HG02852 (cell line): Measurements from ENCODE around the gene PPL.
A peak's percentile ranks its signal among the peaks of the same experiment; 100 is the strongest.

ENCODE experiments used
- ATAC-seq: cut with Tn5 transposase; IDR thresholded peaks from one replicate; pipeline ENCODE4 v1.9.1; 2021; ENCODE audit warnings: mild to moderate bottlenecking, moderate library complexity; ENCODE audit not compliant: unreplicated experiment

The PPL gene

DNA sequence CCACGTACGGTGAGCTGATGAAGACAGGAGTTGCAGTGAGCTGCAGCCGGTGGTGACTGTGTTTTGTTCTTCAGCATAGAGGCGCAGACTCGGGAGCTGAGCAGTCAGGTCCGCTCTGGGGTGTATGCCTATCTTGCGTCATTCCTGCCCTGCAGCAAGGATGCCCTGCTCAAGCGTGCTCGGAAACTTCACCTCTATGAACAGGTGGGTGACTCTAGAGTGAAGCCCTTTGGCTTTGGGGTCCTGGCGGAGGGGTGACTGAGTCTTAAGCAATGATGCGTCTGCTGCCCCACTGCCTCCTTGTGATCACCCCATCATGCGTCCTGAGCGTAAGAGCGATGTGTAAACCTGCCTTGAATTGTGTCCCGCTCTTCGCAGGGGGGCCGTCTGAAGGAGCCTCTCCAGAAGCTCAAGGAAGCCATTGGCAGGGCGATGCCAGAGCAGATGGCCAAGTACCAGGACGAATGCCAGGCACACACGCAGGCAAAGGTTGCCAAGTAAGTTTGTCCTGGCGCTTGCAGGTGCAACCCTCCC is 66.7 kb downstream of the PPL start:
- no peak for ATAC-seq

DNA sequence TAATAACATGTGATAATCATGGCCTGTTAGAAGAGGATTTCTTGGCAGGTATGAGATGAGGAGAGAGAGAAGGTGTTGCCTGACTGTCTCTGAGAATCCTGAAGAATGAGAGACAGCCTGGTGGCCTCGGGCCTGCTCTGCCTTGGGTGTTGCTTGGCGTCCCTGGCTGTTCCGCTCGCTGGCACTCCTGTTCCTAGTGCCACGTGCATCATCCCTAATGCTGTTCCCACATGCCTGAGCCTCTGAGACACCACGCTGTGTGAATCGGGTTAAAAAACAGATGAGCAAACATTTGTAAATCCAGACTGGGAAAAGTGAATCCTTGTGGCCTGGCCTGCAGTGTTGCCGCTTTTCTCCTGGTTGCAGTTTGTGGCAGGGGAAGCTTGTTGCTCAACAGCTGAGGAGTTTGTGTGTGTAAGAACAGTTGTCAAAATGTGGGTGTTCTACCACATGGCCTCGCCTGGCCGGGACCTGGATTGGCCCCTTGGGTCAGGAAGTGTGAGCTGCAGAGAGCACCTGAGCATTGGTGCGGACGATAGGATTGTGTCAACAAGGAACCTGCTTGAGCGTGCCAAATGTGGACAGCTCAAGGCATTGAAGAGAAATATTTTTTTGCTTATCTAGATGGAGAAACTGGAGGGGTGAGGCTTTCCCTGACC is 67.7 kb downstream of the PPL start:
- ATAC-seq: no peak

DNA sequence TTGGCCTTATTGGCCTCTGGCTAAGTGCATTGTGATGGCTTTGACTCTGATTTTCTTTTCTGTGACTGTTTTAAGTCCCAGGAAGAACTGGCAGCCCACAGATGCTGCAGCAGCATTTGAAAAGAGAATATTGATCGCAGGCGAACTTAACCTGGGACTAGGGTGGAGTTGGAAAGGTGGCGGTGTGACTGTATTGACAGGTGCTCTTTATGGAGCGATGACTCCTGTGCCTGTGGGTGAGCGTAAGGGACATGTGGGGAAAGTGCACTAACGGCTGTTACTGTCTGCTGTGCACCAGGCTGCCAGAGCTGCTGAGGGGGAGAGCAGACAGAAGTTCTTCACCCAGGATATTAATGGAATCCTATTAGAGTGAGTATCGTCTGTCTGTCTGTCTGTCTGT is 68.4 kb downstream of the PPL start:
- no peak for ATAC-seq

DNA sequence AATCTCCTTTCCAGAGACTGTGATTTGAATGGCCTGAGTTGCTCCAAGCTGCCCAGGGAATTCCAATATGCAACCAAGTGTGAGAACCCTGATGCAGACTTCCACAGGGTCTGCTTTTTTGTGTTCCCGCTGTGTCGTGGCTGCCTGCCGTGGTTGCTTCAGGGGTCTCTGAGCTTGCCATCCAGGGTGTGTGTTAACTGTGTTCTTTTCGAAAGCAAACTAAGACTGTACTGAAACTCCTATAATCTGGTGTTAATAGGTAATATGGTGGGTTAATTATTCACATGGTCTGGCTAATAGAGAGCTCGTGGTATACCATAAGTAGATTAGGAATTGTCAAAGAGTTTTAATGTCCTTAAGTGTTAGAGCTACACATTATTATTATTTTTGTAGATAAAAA is 68.9 kb downstream of the PPL start:
- ATAC-seq: no peak

DNA sequence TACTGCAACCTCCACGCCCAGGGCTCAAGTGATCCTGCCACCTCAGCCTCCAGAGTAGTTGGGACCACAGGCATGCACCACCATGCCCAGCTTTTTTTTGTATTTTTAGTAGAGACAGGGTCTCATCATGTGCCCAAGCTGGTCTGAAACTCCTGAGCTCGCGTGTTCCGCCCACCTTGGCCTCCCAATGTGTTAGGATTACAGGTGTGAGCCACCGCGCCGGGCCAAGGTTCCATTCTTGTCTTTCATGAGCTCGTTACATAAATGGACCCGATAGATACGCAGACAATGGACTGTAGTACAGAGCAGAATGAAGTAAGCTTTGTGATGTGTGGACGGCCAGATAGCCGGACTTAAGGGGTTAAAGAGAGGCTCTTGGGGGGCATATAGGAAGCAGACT is 70.4 kb downstream of the PPL start:
- ATAC-seq: no peak

DNA sequence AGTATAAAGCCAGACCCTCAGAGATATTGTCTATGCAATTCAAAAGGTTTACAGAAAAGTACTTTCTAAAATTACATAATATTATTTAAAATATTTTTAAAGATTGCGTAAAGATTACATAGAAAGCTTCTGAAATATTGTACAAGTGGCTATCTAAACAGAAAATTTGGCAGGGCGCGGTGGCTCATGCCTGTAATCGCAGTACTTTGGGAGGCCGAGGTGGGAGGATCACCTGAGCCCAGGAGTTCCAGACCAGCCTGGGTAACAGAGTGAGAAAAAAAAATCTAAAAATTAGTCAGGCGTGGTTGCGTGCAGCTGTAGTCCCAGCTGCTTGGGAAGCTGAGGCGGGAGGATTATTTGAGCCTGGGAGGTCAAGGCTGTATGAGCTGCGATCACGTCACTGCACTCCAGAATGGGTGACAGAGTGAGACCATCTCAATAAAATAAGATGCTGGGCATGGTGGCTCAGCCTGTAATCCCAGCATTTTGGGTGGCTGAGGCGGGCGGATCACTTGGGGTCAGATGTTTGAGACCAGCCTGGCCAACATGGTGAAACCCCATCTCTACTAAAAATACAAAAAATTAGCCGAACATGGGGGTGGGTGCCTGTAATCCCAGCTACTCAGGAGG is 71.6 kb downstream of the PPL start:
- ATAC-seq: no peak

DNA sequence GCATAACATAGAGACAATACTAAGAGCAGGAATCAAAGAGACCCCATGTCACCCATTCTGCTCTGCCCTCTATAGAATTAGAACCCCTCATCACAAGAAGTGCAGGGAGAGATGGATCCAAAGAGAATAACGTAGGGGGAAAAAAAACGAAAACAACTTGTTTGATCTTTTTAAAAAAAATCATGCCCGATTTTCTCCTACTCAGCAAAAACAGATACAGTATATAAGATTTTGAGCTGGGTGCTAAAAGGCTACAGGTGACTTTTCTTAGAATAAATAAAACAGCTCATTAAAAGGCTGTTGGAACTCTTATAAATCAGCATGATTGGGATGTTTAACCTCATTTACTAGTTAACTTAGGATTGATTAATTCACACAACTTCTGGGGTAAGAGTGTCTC is 72.2 kb downstream of the PPL start:
- ATAC-seq: no peak

DNA sequence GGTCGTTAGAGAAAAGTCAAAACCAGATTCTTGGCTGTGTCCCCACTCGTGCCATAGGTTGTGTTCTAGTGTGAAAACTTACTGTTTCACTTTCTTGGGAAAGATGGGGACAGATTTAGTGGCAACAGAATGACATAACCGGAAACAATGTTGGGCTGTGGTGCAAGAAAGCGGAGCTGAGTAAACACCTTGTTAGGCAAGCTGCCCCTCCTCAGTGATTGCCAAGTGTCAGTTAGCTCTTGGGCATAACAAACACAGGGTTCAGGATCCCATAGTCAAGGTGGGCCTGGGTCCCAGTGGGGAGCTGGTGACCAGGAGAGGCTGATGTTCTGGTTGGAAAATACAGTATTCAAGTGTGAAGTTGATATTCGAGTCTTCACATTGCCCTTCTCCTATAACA is 74.3 kb downstream of the PPL start:
- ATAC-seq: no peak

DNA sequence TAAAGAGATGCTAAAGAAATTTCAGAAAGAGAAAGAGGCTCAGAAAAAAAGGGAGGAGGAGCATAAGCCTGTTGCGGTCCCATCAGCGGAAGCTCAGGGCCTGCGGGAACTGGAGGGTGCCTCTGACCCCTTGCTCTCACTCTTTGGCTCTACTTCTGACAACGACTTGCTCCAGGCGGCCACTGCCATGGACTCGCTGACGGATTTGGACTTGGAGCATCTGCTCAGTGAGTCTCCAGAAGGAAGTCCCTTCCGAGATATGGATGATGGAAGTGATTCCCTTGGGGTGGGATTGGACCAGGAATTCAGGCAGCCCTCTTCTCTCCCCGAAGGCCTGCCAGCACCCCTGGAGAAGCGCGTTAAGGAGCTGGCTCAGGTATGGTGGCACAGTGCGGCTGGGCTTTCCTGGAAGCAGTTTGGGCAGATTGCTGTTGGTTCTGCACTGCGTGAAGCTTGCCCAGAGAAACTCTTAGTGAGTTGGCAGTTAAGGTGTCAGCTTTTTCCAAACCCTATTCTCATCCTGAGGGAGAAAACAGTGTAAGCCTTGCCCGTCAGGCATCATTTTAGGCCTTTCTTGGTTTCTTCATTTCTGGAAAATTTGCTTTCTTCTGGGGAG is 76.1 kb downstream of the PPL start:
- ATAC-seq: no peak

DNA sequence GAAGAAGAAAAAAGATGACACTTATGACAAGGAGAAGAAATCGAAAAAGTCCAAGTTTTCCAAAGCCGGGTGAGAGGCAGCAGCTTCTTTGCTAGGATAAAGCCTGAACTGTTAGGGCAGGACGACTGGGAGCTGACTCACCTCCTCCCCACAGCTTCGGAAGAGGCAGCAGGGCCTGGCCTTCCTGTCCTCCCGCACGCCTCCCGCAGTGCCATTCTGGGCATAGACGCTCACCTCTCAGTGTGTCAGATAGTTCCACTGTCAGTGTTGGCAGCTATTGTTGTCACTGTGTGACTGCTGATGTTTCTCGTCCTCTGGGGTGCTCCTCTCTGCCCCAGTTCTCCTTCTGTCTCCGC is 77.1 kb downstream of the PPL start:
- ATAC-seq: no peak

DNA sequence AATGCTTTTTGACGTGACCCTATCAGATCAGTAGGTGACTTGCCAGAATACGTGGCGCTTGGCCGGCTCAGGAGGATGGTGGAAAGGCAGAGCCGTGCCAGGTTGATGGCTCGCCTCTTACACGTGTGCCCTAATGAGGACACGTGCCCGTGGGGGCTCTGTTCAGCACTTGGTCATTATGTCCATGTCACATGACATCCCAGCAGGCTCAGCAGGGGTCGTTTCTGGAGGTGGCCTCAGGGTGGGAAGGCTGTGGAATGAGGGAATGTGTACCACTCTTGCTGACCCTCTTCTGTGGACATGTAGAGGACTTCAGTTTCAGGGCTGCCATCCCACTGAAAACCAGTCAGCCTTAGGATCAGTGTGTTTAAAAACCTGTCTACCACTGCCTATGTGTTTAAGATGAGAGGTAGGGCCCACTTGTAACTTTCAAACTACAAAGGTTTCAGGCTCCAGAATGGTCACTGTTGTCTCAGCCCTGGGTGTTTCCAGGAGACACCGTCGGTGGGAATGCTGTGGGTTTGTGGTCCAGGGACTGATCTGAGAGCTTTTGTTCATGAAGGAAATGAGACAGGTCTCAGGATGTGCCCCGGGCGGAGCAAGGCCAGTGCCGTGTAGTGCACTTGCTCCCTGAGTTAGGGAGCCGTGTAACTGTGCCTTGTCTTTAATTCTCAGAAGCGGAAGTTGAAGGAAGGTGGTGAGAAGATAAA is 77.6 kb downstream of the PPL start:
- ATAC-seq: no peak

DNA sequence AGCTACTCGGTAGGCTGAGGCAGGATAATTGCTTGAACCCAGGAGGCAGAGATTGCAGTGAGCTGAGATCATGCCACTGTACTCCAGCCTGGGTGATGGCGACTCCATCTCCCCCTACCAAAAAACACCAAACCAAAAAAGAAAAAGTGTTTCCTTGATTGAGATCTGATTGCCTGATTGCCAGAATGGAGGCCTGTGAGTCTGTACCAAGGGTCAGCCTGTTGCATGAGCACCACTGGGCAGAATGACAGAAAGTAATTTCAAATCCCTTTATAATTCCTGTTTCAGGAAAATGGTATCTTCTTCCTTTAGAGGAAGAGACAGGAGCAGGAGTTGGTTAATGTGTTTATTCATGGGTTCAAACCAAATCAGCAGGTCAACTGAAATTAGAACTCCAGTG is 81.1 kb downstream of the PPL start:
- no peak for ATAC-seq

DNA sequence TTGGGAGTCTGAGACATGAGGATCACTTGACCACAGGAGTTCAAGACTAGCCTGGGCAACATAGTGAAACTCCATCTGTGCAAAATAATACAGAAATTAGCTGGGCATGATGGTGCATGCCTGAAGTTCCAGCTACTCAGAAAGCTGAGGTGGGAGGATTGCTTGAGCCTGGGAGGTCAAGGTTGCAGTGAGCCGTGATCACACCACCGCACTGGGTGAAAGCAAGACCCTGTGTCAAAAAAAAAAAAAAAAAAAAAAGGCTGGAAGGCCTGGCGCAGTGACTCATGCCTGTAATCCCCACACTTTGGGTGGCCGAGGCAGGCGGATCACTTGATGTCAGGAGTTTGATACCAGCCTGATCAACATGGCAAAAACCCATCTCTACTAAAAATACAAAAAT is 81.6 kb downstream of the PPL start:
- no peak for ATAC-seq

DNA sequence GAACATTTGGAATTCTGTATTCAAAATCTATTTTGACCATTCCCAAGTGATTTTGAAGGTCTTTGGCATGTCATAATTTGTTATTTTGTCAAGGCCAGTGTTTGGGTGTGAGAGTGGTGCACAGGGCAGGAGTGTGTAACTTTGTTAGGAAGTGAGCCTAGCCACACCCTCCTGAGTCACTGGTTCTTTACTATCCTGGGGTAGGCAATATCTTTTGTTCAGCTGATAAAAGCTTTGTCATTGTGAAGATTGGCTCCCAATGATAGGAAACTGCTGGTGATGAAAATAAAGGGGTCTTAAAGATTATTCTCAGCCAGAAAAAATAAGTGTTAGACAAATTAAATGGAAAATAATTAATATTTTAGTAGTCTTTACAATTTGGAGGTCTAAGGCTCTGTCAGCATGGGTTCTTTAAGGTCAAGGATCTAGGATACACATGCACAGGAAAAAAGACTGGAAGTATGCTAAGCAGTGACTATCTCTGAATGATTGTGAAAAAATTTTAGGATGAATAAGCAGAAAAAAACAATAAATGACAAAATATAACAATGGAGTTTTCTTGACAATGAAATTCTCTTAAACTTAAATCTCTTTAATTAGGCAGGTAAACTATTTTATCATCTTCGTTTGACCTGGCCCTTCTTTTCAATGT is 84.6 kb downstream of the PPL start:
- no peak for ATAC-seq

DNA sequence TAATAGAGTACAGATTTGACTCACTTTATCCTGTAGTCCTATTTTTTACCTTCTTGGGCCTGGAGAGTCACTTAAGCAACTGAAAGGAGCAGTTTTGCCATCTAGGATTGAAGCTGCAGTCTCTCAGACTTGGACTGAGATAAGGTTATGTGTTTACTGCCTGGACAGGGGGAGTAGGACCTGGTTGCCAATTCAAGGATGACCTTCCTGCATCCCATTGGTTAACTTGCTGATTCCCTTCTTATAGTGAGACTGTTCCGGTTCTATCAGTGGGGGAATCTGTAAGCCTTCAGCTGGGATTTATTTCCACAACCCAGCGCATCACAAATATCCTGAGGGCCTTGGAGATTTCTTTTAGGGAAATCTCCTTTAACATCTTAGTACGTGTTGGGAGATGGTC is 86.7 kb downstream of the PPL start:
- ATAC-seq: no peak

DNA sequence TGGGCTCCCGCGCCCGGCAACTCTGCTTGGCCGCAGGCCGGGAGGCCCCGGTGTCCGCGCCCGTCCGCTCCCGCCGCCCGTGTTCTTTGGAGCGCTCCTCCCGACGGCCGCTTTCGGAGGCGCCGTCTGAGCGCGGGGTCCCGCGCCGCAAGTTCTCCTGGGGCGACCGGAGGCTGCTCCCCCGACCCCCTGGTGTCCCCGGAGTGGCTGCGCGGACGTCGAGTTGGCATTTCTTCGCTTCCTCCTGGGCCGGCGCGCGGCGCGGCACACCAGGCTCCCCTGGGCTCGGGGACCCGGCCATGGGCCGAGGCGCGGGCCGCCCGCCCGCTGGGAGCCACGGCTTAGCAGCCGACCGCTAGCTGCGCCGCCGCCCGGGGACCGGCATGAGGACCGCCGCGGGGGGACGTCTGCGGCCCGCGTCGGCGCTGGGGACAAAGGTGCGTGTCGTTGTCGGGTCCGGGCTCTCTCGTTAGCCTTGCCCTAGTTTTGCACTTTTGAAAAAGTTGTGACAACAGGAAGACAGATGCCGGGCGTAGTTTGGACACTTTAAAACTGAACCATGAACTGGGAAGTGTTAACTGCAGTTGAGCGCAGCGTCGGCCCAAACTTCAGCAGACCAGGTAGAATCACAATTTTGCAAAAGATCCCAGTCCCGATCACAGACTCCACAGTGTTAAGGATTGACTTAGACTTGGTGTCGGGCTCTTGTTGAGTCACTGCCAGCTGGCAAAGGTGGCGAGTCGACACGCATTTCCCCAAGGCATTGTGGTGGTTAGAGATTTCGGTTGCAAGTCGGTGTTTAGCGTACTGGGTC is 89.0 kb downstream of the PPL start:
- peak; percentile 20 for ATAC-seq

DNA sequence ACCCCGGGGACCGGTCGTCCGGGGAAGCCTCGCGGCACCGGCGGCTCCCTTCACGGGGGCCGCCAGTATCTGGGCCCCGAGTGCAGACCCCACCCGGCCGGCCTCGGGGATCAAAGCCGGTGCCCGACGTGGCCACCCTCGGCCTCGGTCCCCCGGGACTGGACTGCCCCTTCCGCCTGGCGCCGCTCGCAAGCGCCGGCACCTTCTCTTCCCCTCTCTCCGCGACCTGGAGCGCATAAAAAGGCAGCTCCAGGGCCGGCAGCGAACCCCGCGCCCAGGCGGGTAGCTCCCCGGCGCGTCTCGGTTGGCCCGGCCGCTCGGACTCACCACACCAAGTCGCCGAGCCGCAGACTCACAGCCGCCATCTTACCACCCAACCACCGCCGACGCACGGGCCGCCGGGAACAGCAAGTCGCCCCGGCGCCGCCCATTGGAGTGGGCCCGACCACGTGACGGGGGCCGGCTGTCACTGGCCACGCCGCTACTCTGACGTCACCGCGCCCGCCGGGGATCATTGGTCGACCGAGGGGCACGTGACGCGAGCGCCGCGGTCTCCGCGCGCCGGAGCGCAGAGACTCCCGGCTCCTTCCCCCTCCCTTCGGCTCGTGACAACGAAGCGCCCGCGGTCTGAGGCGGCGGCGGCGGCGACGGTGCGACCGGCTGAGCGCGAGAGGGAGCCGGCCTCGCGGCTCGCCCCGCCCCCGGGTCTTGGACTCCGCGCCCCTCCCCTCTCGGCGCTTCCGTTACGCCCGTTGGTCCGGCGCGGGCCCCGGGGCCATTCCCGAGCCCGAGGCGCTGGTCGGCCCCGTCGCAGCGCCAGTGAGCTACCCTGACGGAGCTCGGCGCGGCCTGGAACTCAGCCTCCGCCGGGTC is 89.8 kb downstream of the PPL start, which contains the start of the genes GLYR1 and UBN1:
GLYR1 (minus strand) TSS at position 388 of the 873 bp plus-strand sequence; CDS start at position 365, 23 bp downstream.
UBN1 (plus strand) TSS at position 581 of the 873 bp plus-strand sequence. CDS start 5,437 bp downstream, outside the sequence.
- peak; percentile 87 for ATAC-seq

DNA sequence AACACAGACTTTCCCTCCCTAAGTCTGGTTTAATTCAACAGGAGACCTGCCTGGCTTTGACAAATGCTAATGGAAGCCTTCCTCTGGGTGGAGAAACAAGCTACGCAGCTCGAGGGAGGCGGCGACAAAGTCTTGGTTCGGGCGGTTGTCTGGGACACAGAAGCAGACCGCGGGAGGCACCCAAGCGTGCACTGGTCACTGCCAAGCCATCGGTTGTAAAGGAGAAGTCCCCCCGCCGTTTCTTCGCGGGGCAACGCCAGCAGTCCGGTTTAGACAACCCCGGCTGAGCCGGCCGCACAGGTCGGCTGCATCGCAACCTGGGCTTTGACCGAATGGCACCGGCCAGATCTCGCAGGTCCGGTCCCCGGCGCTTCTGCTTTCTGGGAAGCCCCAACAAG is 90.4 kb downstream of the PPL start:
- ATAC-seq: peak; percentile 36

DNA sequence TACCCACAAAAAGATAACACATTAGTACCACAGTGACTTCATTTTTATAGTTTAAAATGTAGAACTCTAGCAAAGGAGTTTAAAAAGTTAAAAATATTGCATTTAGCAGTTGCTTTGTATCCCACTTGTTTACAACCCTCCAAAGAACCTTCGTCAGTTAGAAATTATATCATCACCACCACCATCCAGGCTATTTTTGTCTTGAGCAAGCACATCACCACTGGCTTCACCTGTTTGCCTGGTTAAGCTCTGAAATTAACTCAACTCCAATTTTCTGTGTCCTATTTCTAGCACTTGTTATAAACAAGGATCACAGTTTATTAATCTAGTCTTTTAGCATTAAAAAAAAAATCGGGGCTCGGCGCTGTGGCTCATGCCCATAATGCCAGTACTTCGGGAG is 96.0 kb downstream of the PPL start:
- no peak for ATAC-seq
